ENCODE data around the gene ADAMTS17.
A peak's percentile ranks its signal among the peaks of the same experiment; 100 is the strongest.

ADAMTS17 gene

GRCh38 chr15:100037901-100038300, 303.9 kb downstream of the ADAMTS17 start:
- no peak for DNase-seq

- DNase-seq = no peak
Measured at GRCh38 chr15:100036015-100036414, 305.8 kb downstream of the ADAMTS17 start.

- DNase-seq = no peak
Measured at GRCh38 chr15:100034191-100034590, 307.6 kb downstream of the ADAMTS17 start.

DNA sequence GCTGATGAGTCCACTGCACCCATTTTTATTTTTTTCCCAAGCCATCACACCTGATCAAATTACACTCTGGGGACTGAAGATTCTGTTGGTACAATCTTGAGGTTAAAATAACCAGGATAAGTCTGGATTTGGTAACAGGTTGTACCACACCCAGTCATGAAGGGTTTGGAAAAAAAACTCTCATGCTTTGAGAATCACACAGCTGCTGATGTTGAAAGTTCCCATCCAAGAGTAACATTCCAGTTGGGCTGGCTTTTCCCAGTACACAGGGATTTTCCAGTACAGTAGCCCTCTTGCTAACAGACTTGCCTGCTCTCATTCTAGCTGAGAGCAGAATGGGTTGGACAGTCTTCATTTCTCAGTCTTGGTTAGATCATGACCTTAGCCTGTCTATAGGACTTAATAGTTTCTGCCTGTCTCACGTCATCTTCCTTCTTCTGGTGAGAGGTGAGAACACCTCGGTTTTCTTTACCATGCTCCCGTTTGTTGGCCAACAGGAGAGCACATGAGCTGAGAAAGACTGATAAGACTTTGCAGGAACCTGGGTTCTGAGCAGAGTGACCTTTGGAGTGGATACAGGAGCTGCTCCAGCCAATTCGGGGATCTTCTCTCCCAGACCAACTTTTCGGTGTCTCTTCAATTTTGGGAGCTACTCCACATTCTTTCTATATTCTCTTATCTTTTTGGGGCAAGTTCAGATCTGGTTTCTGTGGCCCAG, 308.5 kb downstream of the ADAMTS17 start:
- DNase-seq = peak; percentile 65

DNA sequence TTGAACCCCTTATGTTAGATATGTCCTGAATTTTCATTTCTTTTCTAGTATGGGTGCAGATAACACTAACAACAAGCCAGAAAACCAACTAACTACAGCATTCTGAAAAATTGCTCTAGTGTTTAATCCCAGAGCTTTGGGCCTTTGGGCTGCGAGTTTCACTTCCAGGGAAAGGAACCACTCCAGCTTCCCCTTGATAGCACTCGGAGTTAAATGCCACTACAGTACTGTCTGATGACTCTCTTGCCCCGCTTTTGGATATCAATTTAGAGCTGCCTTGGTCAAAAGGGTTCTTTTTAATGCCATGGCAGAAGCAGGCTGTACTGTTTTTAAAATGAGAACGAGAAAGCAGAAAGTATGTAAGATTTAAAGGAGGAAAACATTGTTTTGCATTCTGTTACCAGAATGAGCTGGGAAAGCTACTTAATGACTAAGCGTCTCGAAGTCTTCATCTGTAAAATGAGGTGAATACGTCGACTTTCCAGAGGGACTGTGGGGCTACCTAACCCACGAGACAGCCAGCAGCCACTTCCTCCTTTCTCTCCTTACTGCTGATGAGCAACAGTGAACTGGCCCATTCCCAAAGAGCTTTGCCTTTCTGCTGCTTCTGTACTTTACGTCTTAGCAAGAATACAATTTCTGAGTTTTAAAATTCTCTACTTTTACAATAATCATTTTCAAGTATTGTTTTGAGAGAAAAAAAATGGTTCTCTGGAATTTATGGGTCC, 309.3 kb downstream of the ADAMTS17 start:
- peak; percentile 73 for DNase-seq

DNA sequence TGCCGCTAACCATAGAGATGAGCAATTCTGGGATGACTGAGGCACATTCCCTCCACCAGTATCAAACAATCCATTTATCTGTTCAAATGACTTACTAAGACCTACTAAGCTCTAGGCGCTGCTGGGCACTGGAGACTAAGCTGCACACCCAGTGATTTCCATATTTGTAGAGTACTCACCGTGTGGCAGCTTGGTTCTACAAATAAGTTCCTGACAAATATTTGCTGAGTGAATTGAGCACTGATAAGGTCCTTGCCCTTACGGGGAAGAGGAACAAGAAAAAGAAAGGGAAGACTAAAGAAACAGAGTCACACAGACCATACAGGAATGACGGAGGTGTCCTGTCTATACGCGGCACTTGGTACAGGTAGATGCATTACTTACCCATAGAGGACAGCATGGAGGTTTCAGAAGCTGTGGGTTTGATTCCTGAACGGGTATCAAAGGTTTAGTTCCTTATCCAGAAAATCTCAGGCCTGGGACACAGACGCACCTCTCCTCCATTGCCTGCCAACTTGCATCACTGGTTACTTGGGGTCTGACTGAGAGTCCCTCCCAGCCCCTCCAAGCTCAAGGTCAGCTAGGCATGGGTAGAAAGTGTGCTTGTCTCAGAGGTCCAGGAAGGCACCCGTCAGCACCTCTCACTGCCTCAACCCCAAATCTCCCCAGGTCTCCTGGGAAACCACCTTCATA, 310.0 kb downstream of the ADAMTS17 start:
- DNase-seq = no peak

DNA sequence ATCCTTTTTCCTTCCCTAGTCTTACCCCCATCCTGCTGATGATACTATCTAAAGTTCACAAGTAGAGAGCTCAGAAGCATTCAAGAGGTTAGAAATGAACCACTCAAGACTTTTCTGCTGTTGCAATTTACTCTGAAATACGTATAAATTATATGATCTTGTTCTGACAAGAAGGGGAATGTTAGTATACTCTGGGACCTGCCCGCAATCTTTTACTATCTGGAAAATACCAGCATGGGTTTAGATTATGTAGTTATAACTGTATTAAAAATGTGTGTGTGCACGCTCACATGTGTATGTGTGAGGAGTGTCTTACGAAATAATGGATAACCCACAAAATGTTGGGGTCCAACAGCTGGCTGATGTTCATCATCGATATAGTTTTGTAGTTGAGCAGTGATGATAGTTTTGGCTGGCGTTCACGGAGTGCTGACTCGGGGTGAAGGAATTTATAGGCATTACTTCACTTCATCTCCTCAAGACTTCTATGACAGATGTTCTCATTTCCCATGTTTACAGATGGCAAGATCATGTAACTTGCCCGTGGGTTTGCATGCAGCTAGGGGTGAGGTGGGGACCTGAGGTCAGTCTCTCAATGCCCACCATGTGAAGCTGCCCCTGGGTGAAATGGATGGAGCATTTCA, 311.1 kb downstream of the ADAMTS17 start:
- DNase-seq = peak; percentile 86

- DNase-seq = no peak
Measured at GRCh38 chr15:100029868-100030479, 311.8 kb downstream of the ADAMTS17 start.

GRCh38 chr15:100029045-100029444, 312.7 kb downstream of the ADAMTS17 start:
- DNase-seq = no peak

- DNase-seq = no peak
Measured at GRCh38 chr15:100026041-100026440, 315.7 kb downstream of the ADAMTS17 start.

GRCh38 chr15:100022806-100023205, 319.0 kb downstream of the ADAMTS17 start:
- no peak for DNase-seq

DNA sequence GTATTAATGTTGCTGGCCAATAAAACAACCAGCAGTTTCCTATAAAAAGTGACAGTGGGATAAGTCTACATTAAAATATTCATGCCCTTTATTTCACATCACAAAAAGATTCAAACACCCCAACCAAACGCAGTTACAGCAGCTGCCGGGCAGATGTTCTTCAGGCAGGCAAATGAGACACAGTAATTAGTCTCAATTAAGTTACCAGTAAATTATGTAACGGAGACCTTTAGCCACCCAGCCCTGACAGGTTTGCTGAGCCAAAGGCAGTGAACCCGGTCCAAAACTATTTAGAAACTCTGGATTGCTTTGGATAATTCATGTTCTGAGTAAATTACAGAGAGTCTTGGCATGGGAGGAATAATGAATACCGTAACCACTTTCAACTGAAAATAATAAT, 319.4 kb downstream of the ADAMTS17 start:
- DNase-seq = no peak

- DNase-seq = no peak
Measured at GRCh38 chr15:100021653-100022052, 320.1 kb downstream of the ADAMTS17 start.

GRCh38 chr15:100020614-100021013, 321.2 kb downstream of the ADAMTS17 start:
- no peak for DNase-seq

GRCh38 chr15:100020189-100020588, 321.6 kb downstream of the ADAMTS17 start:
- no peak for DNase-seq

GRCh38 chr15:100019601-100020000, 322.2 kb downstream of the ADAMTS17 start:
- DNase-seq = no peak

GRCh38 chr15:100018191-100018590, 323.6 kb downstream of the ADAMTS17 start:
- peak; percentile 51 for DNase-seq

GRCh38 chr15:100017140-100017539, 324.6 kb downstream of the ADAMTS17 start:
- no peak for DNase-seq

- no peak for DNase-seq
Measured at GRCh38 chr15:100016632-100017031, 325.1 kb downstream of the ADAMTS17 start.

DNA sequence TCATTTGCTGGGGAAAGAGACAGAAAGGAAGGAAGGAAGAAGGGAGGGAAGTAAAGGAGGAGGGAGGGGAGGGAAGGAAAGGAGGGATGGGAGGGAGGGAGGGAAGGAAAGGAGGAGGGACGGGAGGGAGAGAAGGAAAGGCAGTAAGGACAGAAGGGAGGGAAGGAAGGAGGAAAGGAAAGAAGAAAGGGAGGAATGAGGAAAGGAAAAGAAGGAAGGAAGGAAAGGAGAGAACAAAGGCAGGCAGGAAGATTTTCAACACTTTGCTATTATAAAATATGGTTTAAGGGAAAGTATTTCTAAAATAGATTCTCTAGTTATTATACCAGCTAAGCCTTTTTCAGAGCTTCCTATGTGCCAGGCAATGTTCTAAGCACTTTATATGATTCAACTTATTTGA, 330.5 kb downstream of the ADAMTS17 start:
- no peak for DNase-seq

DNA sequence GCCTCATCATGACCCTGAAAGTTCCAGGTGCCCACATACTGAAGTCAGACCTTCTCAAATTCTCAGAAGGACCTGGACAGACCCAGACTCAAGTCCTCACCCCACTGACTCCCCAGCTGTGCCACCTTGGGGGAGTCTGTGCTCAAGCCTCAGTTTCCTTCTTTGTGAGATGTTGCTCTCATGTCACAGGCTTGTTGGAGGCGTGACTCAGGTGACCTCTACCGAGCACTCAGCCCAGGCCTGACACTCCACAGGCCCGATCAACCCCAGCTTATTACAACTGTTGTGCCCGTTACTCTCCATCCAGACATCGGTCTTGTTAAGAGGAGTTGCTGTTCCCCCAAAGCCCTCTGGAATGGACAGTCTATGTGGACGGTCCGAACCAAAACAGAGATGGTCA, 332.4 kb downstream of the ADAMTS17 start:
- DNase-seq = no peak

- no peak for DNase-seq
Measured at GRCh38 chr15:100008258-100008657, 333.5 kb downstream of the ADAMTS17 start.

- no peak for DNase-seq
Measured at GRCh38 chr15:100007609-100008008, 334.2 kb downstream of the ADAMTS17 start.
